Activated CD4-positive, alpha-beta memory T cell treated with anti-CD3 and anti-CD28 coated beads, Interleukin-2, amount 10 ng/mL, durations not matched to agents 7 days and 5 days (primary cell): ENCODE data around the gene SCUBE1. TPM values are rescaled to one million over a fixed set of nuclear protein-coding genes. Genes with fewer than 3 reads are reported as not detected.
"Not testable (repeated sequence)": the region's sequence is repeated elsewhere in the genome, so short reads cannot be mapped to it uniquely, and the experiment has no call there.

ENCODE experiments used
- CTCF ChIA-PET: fragments of 350-600 bp; sonication (Branson Sonifier 250); formaldehyde crosslinking; loops from one replicate; lab custom pipeline; 2021; ENCODE audit warnings: antibody characterized with exemption, inconsistent platforms; lab: Charles Lee
- POLR2A ChIA-PET: fragments of 350-600 bp; sonication (Branson Sonifier 250); formaldehyde crosslinking; loops from one replicate; lab custom pipeline; 2021; ENCODE audit warnings: antibody characterized with exemption; lab: Charles Lee
- DNase-seq: peaks from one replicate; pipeline ENCODE4 v3.0.0-alpha.2; 2020
- H3K27ac Mint-ChIP-seq: one replicate; pipeline ENCODE4 v1.8.0; 2021; ENCODE audit warnings: mild to moderate bottlenecking, mixed read lengths
- H3K27me3 Mint-ChIP-seq: one replicate; pipeline ENCODE4 v1.8.0; 2021; ENCODE audit warnings: mixed read lengths
- H3K36me3 Mint-ChIP-seq: one replicate; pipeline ENCODE4 v1.8.0; 2021; ENCODE audit warnings: low read depth, mixed read lengths
- H3K4me1 Mint-ChIP-seq: one replicate; pipeline ENCODE4 v1.8.0; 2021; ENCODE audit warnings: mixed read lengths
- H3K4me3 Mint-ChIP-seq: one replicate; pipeline ENCODE4 v1.8.0; 2021; ENCODE audit warnings: mild to moderate bottlenecking, mixed read lengths
- H3K9me3 Mint-ChIP-seq: one replicate; pipeline ENCODE4 v1.8.0; 2021; ENCODE audit warnings: mixed read lengths
- total RNA-seq, 2 experiments: library from RNA; stranded (reverse); gene quantifications; one replicate each; pipeline ENCODE4 v1.2.3, GENCODE V29; 2021

SCUBE1 gene
- total RNA-seq, 2 experiments from 2014 or later = 0.15 to 0.20 TPM

DNA sequence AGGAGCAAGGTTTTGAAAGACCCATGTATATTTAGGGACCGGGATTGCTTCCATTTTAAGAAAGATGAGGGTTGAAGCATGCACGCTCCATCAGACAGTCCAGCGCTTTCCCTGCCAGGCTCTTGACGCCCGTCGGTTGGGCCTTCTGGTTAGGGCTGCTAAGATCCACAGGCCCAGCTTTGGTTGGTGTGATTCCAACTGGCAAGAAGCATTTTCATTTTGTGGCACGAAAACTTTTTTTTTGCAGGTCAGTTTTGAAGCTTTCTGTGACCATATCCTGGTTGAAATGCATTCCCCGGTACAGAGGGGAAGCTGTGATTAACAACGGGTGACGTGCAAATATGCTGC is 34.4 kb upstream of the SCUBE1 start:
- ChIA-PET CTCF (interaction anchor here (0.6 to 2.8 kb wide), 6 partner anchors 9 to 228 kb away, joined by 3 to 26 read pairs (median 4); no protein-coding TSS in a partner anchor), POLR2A (interaction anchor here (1.7 kb wide), 2 partner anchors 31 to 114 kb away, joined by 5 to 7 read pairs; no protein-coding TSS in a partner anchor)
- Mint-ChIP-seq H3K36me3 (no peaks in the 10 kb centered on the region), H3K4me1 (peaks cover 39% of the 10 kb centered on the region), H3K4me3 (no peak overlapping the region), H3K9me3 (no peaks in the 10 kb centered on the region), H3K27ac (no peak overlapping the region), H3K27me3 (peaks cover 69% of the 10 kb centered on the region)
- DNase-seq = no peak

DNA sequence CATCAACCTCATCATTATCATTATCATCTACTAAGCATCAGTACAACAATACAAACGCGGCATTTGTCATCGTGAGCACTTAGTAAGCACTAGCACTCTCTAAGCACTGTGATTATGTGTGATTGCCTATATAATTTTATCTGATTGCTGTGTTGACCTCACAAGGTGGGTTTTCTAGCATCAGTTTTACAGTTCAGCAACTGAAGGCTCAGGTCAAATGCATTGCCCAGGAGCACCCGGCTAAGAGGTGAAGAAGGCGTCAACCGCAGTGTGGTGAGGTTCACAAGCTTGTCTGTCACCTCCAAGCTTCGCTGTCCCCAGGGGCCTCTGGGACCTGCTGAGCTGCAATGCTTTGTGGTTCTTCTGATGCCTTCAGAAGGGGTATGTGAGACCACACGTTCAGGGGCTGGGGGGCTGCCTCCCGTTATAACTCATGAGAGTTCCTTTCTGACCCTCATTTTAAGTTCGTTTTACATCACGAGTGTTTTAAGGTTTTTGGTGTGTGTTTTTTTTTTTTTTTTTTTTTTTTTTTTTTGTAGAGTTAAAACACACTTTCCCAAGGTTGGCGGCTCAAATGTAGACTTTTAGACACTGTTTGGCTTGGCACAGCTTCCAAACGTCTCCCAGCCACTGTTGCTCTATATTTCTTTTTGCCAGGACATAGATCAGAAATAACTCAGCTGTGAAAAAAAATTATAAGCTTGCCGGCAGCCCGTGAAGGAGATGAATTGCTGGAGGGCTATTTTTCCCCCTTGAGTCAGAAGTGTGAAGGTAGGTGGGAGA is 33.8 kb upstream of the SCUBE1 start:
- ChIA-PET POLR2A (interaction anchor here (1.7 kb wide), 2 partner anchors 31 to 113 kb away, joined by 5 to 7 read pairs; no protein-coding TSS in a partner anchor), CTCF (interaction anchor here (0.6 to 2.8 kb wide), 5 partner anchors 9 to 229 kb away, joined by 3 to 26 read pairs (median 3); no protein-coding TSS in a partner anchor)
- no peaks in the 10 kb centered on the region for H3K36me3 Mint-ChIP-seq
- H3K27me3 Mint-ChIP-seq = peaks cover 67% of the 10 kb centered on the region
- H3K27ac Mint-ChIP-seq = no peak overlapping the region
- DNase-seq = peak; percentile 63
- H3K4me1 Mint-ChIP-seq = peaks cover 37% of the 10 kb centered on the region
- H3K9me3 Mint-ChIP-seq = no peaks in the 10 kb centered on the region
- H3K4me3 Mint-ChIP-seq = no peak overlapping the region

DNA sequence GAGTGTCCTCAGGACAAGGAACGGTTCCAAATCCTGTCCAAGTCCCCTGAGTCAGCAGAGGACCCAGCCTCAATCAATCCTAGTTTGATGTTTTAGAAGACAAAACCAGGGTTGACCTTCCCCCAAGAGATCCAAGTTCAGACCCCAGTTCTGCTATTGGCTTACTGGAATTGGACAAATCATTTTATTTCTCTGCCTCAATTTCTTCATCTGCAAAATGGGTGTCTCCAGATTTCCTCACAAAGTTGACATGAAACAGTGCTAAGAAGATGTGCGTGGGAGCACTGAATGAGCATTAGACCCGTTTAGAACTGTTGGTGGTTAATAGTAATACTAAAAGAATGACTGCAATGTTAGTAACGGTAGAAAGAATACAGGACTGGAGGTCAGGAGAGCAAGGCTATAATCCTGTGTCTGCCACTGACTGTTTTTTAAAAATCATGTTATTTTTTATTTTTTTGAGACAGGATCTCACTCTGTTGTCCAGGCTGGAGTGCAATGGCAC is 32.8 kb upstream of the SCUBE1 start:
- POLR2A ChIA-PET = no interaction called here
- peaks cover 69% of the 10 kb centered on the region for H3K27me3 Mint-ChIP-seq
- no peak overlapping the region for H3K4me3 Mint-ChIP-seq
- DNase-seq = no peak
- no peaks in the 10 kb centered on the region for H3K9me3 Mint-ChIP-seq
- H3K36me3 Mint-ChIP-seq = no peaks in the 10 kb centered on the region
- peaks cover 28% of the 10 kb centered on the region for H3K4me1 Mint-ChIP-seq
- no peak overlapping the region for H3K27ac Mint-ChIP-seq
- CTCF ChIA-PET = no interaction called here

DNA sequence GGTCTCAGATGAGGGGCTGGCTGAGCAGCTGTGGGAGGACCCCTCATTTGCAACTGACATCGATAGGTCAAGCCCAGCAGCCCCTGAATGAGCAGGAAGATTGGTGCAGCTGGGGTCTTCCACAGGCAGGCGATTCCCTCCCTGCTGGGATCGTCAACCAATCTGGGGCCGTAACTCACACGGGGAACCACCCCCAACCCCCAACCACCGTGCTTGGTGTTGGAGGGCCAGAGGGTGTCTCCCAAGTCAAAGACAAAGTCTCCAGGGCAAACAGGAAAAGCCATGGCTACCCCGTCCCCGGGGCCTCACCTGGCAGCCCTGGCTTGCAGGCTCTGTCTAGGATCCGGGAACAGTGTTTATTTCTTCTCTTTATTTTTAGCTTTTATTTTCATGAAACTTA is 26.9 kb upstream of the SCUBE1 start:
- Mint-ChIP-seq H3K4me1 (no peaks in the 10 kb centered on the region), H3K27ac (no peak overlapping the region), H3K9me3 (no peaks in the 10 kb centered on the region), H3K36me3 (no peaks in the 10 kb centered on the region), H3K4me3 (no peak overlapping the region), H3K27me3 (peaks cover 56% of the 10 kb centered on the region)
- DNase-seq = no peak
- ChIA-PET POLR2A (interaction anchor here (0.6 kb wide), 1 partner anchor 9 kb away, joined by 3 read pairs; no protein-coding TSS in a partner anchor), CTCF (interaction anchor here (0.6 to 0.9 kb wide), 2 partner anchors 23 to 139 kb away, joined by 3 read pairs; no protein-coding TSS in a partner anchor)

GRCh38 chr22:43365715-43366440 is 22.7 kb upstream of the SCUBE1 start:
- H3K27me3 Mint-ChIP-seq = peaks cover 36% of the 10 kb centered on the region
- ChIA-PET POLR2A (interaction anchor here (0.6 kb wide), 1 partner anchor 13 kb away, joined by 3 read pairs; no protein-coding TSS in a partner anchor), CTCF (interaction anchor here (1.9 kb wide), 1 partner anchor 20 kb away, joined by 4 read pairs; no protein-coding TSS in a partner anchor)

GRCh38 chr22:43364169-43364435 is 20.9 kb upstream of the SCUBE1 start:
- Mint-ChIP-seq H3K27ac (no peak overlapping the region), H3K36me3 (no peaks in the 10 kb centered on the region), H3K4me3 (no peak overlapping the region), H3K4me1 (no peaks in the 10 kb centered on the region), H3K9me3 (no peaks in the 10 kb centered on the region), H3K27me3 (peaks cover 31% of the 10 kb centered on the region)
- ChIA-PET POLR2A (interaction anchor here (0.6 kb wide), 1 partner anchor 10 kb away, joined by 3 read pairs; no protein-coding TSS in a partner anchor), CTCF (interaction anchor here (1.0 to 1.7 kb wide), 3 partner anchors 11 to 21 kb away, joined by 3 to 7 read pairs (median 3); no protein-coding TSS in a partner anchor)
- DNase-seq = no peak

More at GRCh38 chr22:43365715-43366440, 22.7 kb upstream of the SCUBE1 start:
- Mint-ChIP-seq H3K4me1 (no peaks in the 10 kb centered on the region), H3K9me3 (no peaks in the 10 kb centered on the region), H3K4me3 (no peak overlapping the region), H3K36me3 (no peaks in the 10 kb centered on the region), H3K27ac (no peak overlapping the region)
- no peak for DNase-seq

DNA sequence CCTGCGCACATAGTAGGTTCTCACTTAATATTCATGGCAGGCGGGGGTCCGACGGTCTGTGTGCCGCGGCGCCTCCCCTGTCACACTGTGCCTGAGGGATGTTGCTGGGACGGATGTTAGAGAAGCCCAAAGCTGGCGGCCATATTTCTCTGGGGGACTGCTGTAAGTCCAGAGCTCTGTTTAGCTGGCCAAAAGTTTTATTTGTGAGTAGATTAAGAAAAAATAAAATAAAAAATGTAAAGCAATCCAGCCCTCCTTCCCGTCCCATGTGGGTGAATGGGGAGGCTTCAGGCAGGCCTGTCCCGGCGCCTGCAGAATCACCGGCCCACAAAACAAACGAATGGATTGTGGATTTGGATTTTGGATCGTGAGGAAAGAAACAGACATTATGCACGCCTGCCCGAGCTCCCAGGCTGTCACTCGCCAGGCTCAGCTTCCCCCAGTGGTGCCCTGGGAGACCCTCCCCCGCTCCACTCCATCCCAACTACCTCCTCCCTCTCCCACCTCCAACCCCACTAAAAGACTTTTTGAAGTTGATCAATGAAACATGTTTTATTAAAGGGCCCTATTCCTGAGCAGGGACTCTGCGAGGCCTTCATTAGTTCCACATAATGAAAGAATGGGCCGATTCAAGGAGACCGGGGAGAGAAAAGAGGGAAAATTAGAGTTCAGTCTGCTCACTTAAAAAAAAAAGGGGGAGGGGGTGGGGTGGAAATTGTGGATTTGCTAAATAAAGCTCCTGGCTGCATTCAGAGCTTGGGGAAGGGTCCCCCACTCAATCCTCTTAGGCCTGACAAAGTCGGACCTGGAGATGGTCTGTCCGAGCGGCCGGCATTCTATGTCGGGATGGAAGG is 20.4 kb upstream of the SCUBE1 start:
- POLR2A ChIA-PET = interaction anchor here (0.6 kb wide), 1 partner anchor 11 kb away, joined by 3 read pairs; no protein-coding TSS in a partner anchor
- Mint-ChIP-seq H3K4me3 (no peak overlapping the region), H3K27me3 (peaks cover 31% of the 10 kb centered on the region), H3K27ac (no peak overlapping the region), H3K4me1 (no peaks in the 10 kb centered on the region), H3K36me3 (no peaks in the 10 kb centered on the region), H3K9me3 (no peaks in the 10 kb centered on the region)
- no peak for DNase-seq
- CTCF ChIA-PET = interaction anchor here (1.2 to 1.7 kb wide), 2 partner anchors 17 to 22 kb away, joined by 3 to 7 read pairs; no protein-coding TSS in a partner anchor

DNA sequence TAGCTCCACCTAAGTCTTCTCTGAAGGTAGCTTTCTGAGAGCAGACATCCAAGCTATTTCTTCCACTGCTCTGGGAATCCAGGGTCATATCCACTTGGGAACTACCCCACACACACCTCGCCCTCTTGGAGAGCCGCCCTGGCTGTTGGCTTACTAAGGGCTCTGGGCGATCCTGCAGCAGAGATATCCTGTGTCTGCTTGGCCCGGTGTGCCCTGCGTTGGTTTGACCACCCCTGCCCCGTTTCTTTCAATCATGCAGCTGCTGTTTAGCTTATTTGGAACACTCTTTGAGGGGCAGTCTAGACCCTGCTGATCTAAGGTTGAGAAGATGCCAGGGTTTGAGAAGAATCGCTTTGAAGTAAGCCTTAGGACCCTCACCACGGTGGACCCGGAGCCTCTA is 17.4 kb upstream of the SCUBE1 start:
- Mint-ChIP-seq H3K27ac (no peak overlapping the region), H3K27me3 (peaks cover 15% of the 10 kb centered on the region), H3K36me3 (no peaks in the 10 kb centered on the region), H3K4me3 (no peak overlapping the region), H3K9me3 (no peaks in the 10 kb centered on the region), H3K4me1 (no peaks in the 10 kb centered on the region)
- CTCF ChIA-PET = interaction anchor here (2.8 kb wide), 1 partner anchor 14 kb away, joined by 7 read pairs; no protein-coding TSS in a partner anchor
- POLR2A ChIA-PET = interaction anchor here (0.6 kb wide), 1 partner anchor 9 kb away, joined by 3 read pairs; no protein-coding TSS in a partner anchor
- no peak for DNase-seq

GRCh38 chr22:43356881-43357280 is 13.7 kb upstream of the SCUBE1 start:
- Mint-ChIP-seq H3K36me3 (no peaks in the 10 kb centered on the region), H3K9me3 (no peaks in the 10 kb centered on the region), H3K27ac (no peak overlapping the region), H3K27me3 (peaks cover 16% of the 10 kb centered on the region), H3K4me3 (no peak overlapping the region), H3K4me1 (no peaks in the 10 kb centered on the region)
- DNase-seq = no peak
- ChIA-PET CTCF (interaction anchor here (1.0 to 1.3 kb wide), 2 partner anchors 11 to 12 kb away, joined by 3 to 6 read pairs; no protein-coding TSS in a partner anchor), POLR2A (no interaction called here)

GRCh38 chr22:43355688-43356087 is 12.5 kb upstream of the SCUBE1 start:
- H3K9me3 Mint-ChIP-seq, H3K4me3 Mint-ChIP-seq, H3K36me3 Mint-ChIP-seq, H3K27ac Mint-ChIP-seq, H3K4me1 Mint-ChIP-seq, POLR2A ChIA-PET, DNase-seq, CTCF ChIA-PET: not testable (repeated sequence)
- peaks cover 15% of the 10 kb centered on the region for H3K27me3 Mint-ChIP-seq

GRCh38 chr22:43351966-43352345 is 8.8 kb upstream of the SCUBE1 start:
- CTCF ChIA-PET = interaction anchor here (1.2 kb wide), 1 partner anchor 78 kb away, joined by 4 read pairs; no protein-coding TSS in a partner anchor
- no peak overlapping the region for H3K27ac Mint-ChIP-seq
- no peak overlapping the region for H3K4me3 Mint-ChIP-seq
- no peaks in the 10 kb centered on the region for H3K9me3 Mint-ChIP-seq
- H3K4me1 Mint-ChIP-seq = peaks cover 11% of the 10 kb centered on the region
- H3K36me3 Mint-ChIP-seq = no peaks in the 10 kb centered on the region
- POLR2A ChIA-PET = no interaction called here
- H3K27me3 Mint-ChIP-seq = peaks cover 30% of the 10 kb centered on the region
- DNase-seq = no peak

GRCh38 chr22:43349636-43350035 is 6.5 kb upstream of the SCUBE1 start:
- CTCF ChIA-PET = interaction anchor here (0.7 to 1.1 kb wide), 3 partner anchors 75 to 118 kb away, joined by 3 to 6 read pairs (median 4); no protein-coding TSS in a partner anchor
- POLR2A ChIA-PET = no interaction called here
- Mint-ChIP-seq H3K36me3 (no peaks in the 10 kb centered on the region), H3K9me3 (no peaks in the 10 kb centered on the region), H3K4me3 (no peak overlapping the region), H3K4me1 (peaks cover 32% of the 10 kb centered on the region), H3K27me3 (peaks cover 34% of the 10 kb centered on the region), H3K27ac (no peak overlapping the region)
- no peak for DNase-seq
